HG03060 (cell line): ENCODE measurements around the gene RBM38.

Experiments
- ATAC-seq: cut with Tn5 transposase; IDR thresholded peaks from one replicate; pipeline ENCODE4 v1.9.1; 2021; ENCODE audit warnings: low read depth, moderate number of reproducible peaks; ENCODE audit not compliant: unreplicated experiment

RBM38 gene

GRCh38 chr20:57374343-57374930, 16.8 kb upstream of the RBM38 start:
- no peak for ATAC-seq

- ATAC-seq, result no peak
Measured at GRCh38 chr20:57374931-57375651, 16.1 kb upstream of the RBM38 start.

- no peak for ATAC-seq
Measured at GRCh38 chr20:57375652-57376230, 15.5 kb upstream of the RBM38 start.

DNA sequence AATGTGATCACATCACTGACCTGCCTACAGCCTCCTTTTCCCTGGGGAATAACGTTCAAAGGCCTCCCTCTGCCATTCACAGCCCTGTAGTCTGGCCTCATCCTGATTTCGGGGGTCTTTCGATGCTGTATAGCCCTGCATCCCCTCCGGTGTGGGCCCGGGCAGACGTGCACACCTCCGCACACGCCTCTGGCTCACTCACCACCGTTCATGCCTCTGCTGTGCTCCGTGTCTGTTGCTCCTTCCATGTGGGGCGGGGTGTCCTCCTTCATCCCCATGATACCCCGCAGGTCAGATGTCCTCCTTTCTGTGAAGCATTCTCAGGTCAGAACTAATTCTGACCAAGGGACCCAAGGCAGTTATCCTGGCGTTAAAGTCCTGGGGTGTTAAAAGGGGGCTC, 13.8 kb upstream of the RBM38 start:
- no peak for ATAC-seq

DNA sequence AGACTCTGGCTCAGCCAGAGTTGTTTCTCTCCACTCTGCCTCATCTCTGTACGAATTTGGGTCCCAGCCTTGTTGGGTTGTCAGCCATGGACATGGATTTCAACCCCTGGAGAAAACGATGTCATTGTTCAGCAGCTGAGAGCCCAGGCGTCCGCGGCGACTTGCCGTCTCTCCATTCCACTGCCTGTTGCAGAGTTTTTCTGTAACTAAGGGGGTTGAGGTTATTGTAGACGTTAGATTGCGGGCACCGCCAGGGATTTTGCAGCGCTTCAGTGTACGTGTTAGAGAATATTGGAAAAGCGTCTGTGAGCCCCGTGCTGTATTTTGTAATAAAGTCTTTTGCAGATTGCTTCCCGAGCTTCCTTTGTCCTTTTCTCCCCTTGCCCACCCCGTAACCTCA, 13.1 kb upstream of the RBM38 start:
- no peak for ATAC-seq

DNA sequence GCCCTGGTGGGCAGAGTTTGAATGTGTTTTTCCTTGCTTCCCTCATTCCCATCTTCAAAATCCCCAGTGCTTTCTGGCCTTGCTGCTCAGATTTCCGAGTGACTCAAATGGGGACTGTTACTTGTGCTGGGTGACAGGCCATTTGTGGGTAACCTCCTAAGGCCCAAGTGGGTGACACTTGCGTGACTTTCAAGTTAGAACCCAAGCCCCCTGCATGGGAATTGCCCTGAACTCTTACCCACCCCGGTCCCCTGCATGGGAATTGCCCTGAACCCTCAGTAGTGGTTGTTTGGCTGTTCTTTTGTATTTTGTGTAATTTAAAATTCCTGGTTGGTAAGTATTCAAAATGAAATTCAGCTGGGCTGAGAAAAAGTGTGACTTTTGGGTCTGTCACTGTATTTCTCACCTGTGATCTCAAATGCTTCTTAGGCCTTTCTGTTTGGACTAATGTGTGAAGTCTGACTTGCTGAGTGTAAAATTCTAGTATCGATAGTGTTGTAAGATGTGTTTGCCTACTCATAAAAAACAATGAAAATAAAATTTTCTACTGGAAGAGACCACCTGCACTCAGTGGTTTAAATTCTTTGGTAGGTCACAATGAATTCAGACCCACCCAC, 12.4 kb upstream of the RBM38 start:
- ATAC-seq, result no peak

- ATAC-seq, result no peak
Measured at GRCh38 chr20:57379263-57379647, 11.9 kb upstream of the RBM38 start.

GRCh38 chr20:57380081-57380750, 11.0 kb upstream of the RBM38 start:
- ATAC-seq, result no peak

DNA sequence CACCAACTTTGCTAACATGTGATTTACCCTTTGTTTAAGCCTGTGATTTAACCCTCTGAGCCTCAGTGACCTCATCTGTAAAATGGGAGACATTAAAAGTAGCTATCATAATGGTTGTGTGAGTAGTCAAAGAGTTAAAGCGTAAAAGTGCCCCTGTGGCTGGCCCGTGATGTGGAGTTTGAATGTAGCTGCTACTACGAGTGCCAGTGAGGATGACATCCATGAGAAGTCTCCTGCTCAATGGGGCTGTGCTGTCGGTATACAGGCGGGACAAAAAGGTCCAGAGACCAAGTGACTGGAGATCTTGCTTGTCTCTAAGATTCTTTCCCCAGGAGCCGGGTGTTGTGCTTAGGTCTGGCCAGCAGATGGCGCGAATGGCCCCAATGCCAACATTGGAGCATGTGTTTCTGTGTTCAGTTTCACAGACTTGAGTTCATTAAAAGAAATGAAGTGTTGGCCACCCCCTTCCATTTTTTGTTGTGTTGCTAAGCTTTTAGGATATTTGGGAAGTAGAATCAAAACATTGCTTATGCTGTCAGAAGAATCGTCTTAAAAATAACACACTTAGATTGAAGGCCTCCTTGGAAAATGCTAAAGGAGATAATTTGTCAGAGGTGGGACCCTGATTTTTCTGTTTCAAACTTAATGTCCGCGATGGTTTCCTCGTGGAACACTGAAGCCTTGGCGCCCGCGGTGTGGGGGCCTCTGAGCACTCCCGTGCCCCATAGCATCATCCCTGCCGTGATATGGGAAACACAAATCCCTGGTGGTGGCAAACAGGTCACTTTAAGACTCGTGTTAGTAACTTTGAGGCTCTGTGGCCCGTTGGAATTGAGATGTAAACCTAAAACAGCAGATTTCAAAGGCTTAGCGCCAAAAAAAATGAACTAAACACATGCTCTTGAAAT, 9.3 kb upstream of the RBM38 start:
- no peak for ATAC-seq

GRCh38 chr20:57382516-57382915, 8.7 kb upstream of the RBM38 start:
- ATAC-seq, result no peak

GRCh38 chr20:57383447-57384347, 7.5 kb upstream of the RBM38 start:
- ATAC-seq, result no peak

DNA sequence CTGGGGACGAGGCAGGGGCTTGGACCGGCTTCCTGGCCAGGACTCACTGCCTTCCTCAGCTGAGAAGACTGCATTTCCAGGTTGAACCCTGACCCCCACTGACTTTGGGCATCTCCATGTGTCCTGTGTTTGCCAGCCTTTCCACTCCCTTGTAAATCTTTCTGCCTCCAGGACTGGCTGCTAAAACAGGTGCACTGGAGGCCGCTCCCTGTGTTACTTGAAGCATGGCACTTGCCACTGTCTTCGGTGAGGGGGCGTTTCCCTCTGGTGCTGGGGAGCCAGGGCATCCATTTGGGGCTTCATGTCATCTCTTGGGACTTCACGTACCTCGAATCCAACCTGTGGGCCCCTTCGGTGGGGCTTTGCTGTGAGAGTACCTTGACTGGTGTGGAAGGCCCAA, 6.7 kb upstream of the RBM38 start:
- no peak for ATAC-seq

DNA sequence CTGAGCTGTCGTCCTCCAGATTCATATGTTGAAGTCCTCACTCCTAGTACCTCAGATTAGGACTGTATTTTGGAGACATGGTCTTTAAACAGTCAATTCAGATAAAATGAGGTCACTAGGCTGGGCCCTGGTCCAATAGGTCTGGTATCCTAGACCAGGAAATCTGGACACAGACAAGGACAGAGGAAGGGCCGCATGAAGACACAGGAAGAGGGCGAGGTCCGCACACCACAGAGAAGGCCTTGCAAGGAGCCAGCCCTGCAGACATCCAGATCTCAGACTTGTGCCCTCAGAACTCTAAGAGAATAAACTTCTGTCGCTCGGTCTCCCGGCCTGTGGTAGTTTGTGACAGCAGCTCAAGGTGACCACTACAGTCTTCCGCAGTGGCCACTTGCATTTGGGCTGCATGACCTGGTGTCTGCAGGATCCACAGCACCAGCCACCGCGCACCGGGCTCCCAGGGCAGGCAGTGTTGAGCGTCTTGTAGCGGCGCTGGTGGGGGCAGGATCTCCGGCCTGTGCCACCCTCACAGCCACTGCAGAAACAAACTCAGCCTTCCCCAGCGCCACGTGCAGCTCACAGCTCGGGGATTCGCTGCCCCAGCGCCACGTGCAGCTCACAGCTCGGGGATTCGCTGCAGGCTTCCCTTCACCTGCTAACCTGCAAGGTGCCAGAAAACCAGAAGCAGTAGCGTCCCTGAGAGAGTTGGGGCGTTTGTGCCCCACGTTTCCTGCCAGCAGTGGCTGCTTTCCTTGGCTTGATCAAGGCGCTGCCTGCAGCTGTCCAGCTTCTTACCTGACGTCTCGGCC, 6.0 kb upstream of the RBM38 start:
- no peak for ATAC-seq

GRCh38 chr20:57385940-57386339, 5.3 kb upstream of the RBM38 start:
- ATAC-seq, result no peak

DNA sequence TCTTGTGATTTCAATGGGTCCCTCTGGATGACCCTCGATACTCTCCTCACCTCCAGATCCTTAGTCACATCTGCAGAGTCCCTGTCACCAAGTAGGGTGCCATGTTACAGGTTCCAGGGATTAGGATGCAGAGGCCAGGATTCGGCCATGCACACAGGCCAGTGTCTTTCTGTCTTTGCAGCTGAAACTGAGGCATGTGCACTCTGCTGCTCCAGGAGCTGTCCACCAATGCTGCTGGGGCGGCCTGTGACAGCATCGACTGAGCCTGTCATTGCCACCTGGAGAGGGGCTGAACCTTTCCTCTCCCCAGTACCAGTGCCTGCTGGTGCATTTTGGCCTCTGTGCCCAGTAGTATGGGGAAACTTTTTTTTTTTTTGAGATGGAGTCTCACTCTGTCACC, 4.4 kb upstream of the RBM38 start:
- ATAC-seq, result no peak

DNA sequence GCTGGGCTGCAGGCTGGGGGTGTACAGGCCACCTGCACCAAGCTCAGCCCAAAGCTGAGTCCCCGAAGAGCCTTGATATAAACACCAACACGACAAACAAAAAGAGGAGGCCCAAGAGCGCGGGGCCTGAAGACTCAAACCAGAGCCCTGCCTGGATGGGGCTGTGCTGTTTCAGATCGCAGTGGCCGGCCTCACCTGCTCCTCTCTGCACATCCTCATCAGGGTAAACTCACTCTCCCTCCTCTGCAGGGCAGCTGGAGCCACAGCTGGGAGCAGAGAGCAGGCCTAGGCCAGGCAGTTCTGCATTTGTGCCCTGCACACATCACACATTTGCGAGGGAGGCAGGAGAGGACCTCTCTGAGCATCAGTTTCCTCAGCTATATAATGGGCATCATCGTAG, 3.7 kb upstream of the RBM38 start:
- ATAC-seq, result no peak

GRCh38 chr20:57387945-57388371, 3.2 kb upstream of the RBM38 start:
- ATAC-seq, result no peak

- no peak for ATAC-seq
Measured at GRCh38 chr20:57388953-57389694, 2.1 kb upstream of the RBM38 start.
